A673 (cell line): ENCODE measurements around the gene FCHSD2. TPM values are rescaled to one million over a fixed set of nuclear protein-coding genes. Genes with fewer than 3 reads are reported as not detected.

Experiments
- BruUV-seq: library from RNA; stranded (reverse); fragments of 400-500 nt; replicated peaks from 2 replicates; lab custom pipeline; 2021; lab: Mats Ljungman, UMichigan
- CTCF ChIA-PET: fragments of 300-600 bp; sonication (Branson Sonifier 250); formaldehyde crosslinking; loops from one replicate; lab custom pipeline; 2022; ENCODE audit warnings: antibody characterized with exemption; lab: Charles Lee
- POLR2A ChIA-PET: fragments of 300-600 bp; sonication (Branson Sonifier 250); formaldehyde crosslinking; loops from one replicate; lab custom pipeline; 2022; ENCODE audit warnings: antibody characterized with exemption; ENCODE audit not compliant: low non-redundant PET; lab: Charles Lee
- DNase-seq: peaks from one replicate; pipeline ENCODE4 v3.0.0-alpha.2; 2015; ENCODE audit warnings: low spot score
- H3K27ac ChIP-seq: fragments of 200-600 bp; sonication (generic); 2 replicates; pipeline ENCODE4 v1.5.1; 2016; ENCODE audit warnings: mixed run types, low read depth, mild to moderate bottlenecking, mixed read lengths, antibody characterized with exemption, low read length; ENCODE audit not compliant: poor library complexity, severe bottlenecking
- H3K27me3 ChIP-seq: fragments of 200-600 bp; sonication (generic); replicated peaks from 2 replicates; pipeline ENCODE4 v1.6.1; 2017; ENCODE audit warnings: mixed run types, low read depth, mild to moderate bottlenecking, mixed read lengths, antibody characterized with exemption, low read length; ENCODE audit not compliant: insufficient read depth, poor library complexity
- H3K36me3 ChIP-seq: fragments of 200-600 bp; sonication (generic); 2 replicates; pipeline ENCODE4 v1.6.1; 2016; ENCODE audit warnings: mixed run types, mild to moderate bottlenecking, mixed read lengths, antibody characterized with exemption, low read length; ENCODE audit not compliant: insufficient read depth, poor library complexity, severe bottlenecking
- H3K4me1 ChIP-seq: fragments of 200-600 bp; sonication (generic); 2 replicates; pipeline ENCODE4 v1.6.1; 2017; ENCODE audit warnings: mixed run types, mild to moderate bottlenecking, mixed read lengths, antibody characterized with exemption, low read length; ENCODE audit not compliant: insufficient read depth, poor library complexity, severe bottlenecking
- H3K4me3 ChIP-seq: fragments of 200-600 bp; sonication (generic); 2 replicates; pipeline ENCODE4 v1.5.1; 2016; ENCODE audit warnings: low read depth, mixed run types, mild to moderate bottlenecking, mixed read lengths, low read length; ENCODE audit not compliant: poor library complexity, severe bottlenecking
- H3K9me3 ChIP-seq: fragments of 200-600 bp; sonication (generic); 2 replicates; pipeline ENCODE4 v1.6.1; 2016; ENCODE audit warnings: mixed run types, low read depth, mild to moderate bottlenecking, mixed read lengths, antibody characterized with exemption, low read length; ENCODE audit not compliant: poor library complexity, severe bottlenecking
- EZH2 ChIP-seq: fragments of 200-600 bp; sonication (generic); IDR thresholded peaks from 2 replicates; pipeline ENCODE4 v1.6.1; 2017; ENCODE audit warnings: borderline replicate concordance, low read depth, mild to moderate bottlenecking, mixed read lengths, antibody characterized with exemption, low read length; ENCODE audit not compliant: poor library complexity, severe bottlenecking
- intact Hi-C: fragments of 100-400 bp; cut with micrococcal nuclease; formaldehyde crosslinking; loops from one replicate; pipeline ENCODE4 v1.10.0; 2022; ENCODE audit not compliant: unreplicated experiment
- total RNA-seq: library from RNA; stranded (reverse); gene quantifications from 2 replicates; pipeline ENCODE4 v1.2.3, GENCODE V29; 2021
- TF ChIP-seq, protein P1 (sequence below): fragments of 300-800, 200-600 bp; sonication (generic); conservative IDR thresholded peaks from 2 replicates; pipeline ENCODE4 v1.5.1; 2017; ENCODE audit warnings: low read depth, mild to moderate bottlenecking, antibody characterized with exemption, low read length, moderate library complexity, mixed read lengths

The FCHSD2 gene
- total RNA-seq, 1 experiment from 2014 or later: 44.7 TPM

DNA sequence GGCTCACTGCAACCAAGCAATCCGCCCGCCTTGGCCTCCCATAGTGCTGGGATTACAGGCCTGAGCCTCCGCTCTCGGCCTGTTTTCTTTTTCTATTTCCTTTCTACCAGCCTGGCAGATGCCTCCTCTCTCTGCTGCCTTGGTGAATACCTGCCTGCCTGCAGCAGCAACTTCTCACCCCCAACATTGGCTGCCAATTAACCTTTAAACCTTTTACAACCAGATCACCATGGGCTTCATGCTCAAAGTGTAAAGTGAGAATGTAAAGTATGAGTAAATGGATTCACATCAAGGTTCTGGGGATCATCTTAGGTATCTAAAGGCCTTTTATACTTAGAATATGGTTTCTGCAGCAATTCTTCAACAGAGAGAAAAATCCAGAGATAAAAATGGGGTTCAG lies 13.0 kb upstream of the FCHSD2 start:
- H3K27ac ChIP-seq: no peak overlapping the region
- no TSS peak for BruUV-seq
- no peak overlapping the region for H3K4me3 ChIP-seq
- intact Hi-C loops: no loop called here
- ChIA-PET CTCF (no interaction called here), POLR2A (no interaction called here)
- H3K36me3 ChIP-seq: no peaks in the 10 kb centered on the region
- TF ChIP-seq EZH2: no peak
- TF ChIP-seq, protein P1, sequence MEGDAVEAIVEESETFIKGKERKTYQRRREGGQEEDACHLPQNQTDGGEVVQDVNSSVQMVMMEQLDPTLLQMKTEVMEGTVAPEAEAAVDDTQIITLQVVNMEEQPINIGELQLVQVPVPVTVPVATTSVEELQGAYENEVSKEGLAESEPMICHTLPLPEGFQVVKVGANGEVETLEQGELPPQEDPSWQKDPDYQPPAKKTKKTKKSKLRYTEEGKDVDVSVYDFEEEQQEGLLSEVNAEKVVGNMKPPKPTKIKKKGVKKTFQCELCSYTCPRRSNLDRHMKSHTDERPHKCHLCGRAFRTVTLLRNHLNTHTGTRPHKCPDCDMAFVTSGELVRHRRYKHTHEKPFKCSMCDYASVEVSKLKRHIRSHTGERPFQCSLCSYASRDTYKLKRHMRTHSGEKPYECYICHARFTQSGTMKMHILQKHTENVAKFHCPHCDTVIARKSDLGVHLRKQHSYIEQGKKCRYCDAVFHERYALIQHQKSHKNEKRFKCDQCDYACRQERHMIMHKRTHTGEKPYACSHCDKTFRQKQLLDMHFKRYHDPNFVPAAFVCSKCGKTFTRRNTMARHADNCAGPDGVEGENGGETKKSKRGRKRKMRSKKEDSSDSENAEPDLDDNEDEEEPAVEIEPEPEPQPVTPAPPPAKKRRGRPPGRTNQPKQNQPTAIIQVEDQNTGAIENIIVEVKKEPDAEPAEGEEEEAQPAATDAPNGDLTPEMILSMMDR: no peak
- H3K27me3 ChIP-seq: no peaks in the 10 kb centered on the region
- H3K4me1 ChIP-seq: no peaks in the 10 kb centered on the region
- no peak for DNase-seq
- no peaks in the 10 kb centered on the region for H3K9me3 ChIP-seq

DNA sequence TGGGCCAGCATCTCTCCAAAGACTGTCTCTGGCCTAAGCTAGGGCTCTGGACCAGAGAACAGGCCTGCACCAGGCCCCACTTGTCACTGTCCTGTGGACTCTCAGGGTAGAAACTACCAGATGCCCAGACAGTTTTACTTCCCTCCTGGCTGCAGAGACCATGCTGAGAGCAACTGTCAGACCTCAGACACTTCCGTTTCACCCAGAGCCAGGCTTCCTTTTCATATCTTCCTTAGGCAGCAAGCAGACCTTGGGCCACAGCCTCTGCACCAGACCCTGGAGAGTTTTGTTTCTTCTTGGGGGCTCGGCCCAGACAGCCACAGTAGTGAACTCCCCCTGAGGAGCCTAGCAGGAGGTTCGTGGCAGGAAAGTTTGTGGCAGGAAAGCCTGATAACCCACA lies 12.1 kb upstream of the FCHSD2 start:
- Histone ChIP-seq H3K4me1 (peaks cover 4% of the 10 kb centered on the region), H3K4me3 (no peak overlapping the region), H3K27ac (no peak overlapping the region), H3K36me3 (no peaks in the 10 kb centered on the region), H3K27me3 (no peaks in the 10 kb centered on the region), H3K9me3 (no peaks in the 10 kb centered on the region)
- DNase-seq: no peak
- intact Hi-C loops: no loop called here
- no peak for TF ChIP-seq EZH2
- TF ChIP-seq, protein P1: no peak
- no TSS peak for BruUV-seq
- ChIA-PET POLR2A (no interaction called here), CTCF (no interaction called here)

DNA sequence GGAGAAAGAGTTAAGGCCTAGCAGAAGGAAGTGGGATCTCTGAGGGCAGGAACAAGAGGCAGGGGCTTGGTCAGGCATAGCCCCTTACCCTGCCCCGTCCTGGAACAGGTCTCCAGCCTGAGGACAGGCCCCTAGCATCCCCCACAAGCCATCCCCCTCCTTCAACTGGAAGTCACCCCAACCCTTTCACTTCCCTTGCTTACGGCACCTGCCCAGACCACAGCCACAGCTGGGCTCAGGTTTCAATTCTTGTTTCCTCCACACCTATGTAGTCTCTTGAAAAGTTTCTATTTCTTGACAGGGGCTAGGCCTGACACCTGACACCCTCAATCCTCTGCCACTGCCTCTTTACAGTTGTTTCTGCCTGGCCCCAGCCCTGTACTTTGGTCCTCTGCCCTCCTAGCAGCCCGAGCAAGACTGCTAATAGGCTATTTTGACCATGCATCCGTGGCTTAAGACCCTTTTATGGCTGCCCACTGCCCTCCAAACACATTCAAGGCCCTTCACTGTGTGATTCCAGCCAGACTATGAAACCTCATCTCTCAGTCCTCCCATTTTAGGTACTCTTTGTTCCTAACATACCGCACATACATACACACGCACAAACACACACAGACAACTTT lies 10.9 kb upstream of the FCHSD2 start:
- CTCF ChIA-PET: no interaction called here
- Histone ChIP-seq H3K36me3 (no peaks in the 10 kb centered on the region), H3K4me1 (peaks cover 5% of the 10 kb centered on the region), H3K27ac (no peak overlapping the region), H3K4me3 (no peak overlapping the region), H3K27me3 (no peaks in the 10 kb centered on the region), H3K9me3 (no peaks in the 10 kb centered on the region)
- intact Hi-C loops: no loop called here
- POLR2A ChIA-PET: interaction anchor here (0.7 kb wide), 1 partner anchor 167 kb away, joined by 3 read pairs; no protein-coding TSS in a partner anchor
- TF ChIP-seq, protein P1: no peak
- no peak for TF ChIP-seq EZH2
- BruUV-seq: no TSS peak
- DNase-seq: no peak
